ENCODE data around the gene RTCB.

The RTCB gene

GRCh38 chr22:32348031-32348611, 63.9 kb downstream of the RTCB start:
- TF ChIP-seq JUND (IDR thresholded peaks at IDR 0.05; ENCODE audit: low read depth) = no peak
- in situ Hi-C loops (cut with HindIII; ENCODE audit: low pct_unique_long_range_greater_than_20kb, low sequenced_read_pairs) = no loop called here
- DNase-seq (ENCODE audit: low read depth in 1 of 2, low spot score in 1 of 2) = no peak

- TF ChIP-seq JUND (IDR thresholded peaks at IDR 0.05; ENCODE audit: low read depth) = no peak
- in situ Hi-C loops (cut with HindIII; ENCODE audit: low pct_unique_long_range_greater_than_20kb, low sequenced_read_pairs) = no loop called here
- no peak for DNase-seq (ENCODE audit: low read depth in 1 of 2, low spot score in 1 of 2)
Observed at GRCh38 chr22:32343941-32344340, 68.1 kb downstream of the RTCB start.

- DNase-seq (ENCODE audit: low read depth in 1 of 2, low spot score in 1 of 2) = no peak
- in situ Hi-C loops (cut with HindIII; ENCODE audit: low pct_unique_long_range_greater_than_20kb, low sequenced_read_pairs) = no loop called here
- TF ChIP-seq JUND (IDR thresholded peaks at IDR 0.05; ENCODE audit: low read depth) = no peak
Observed at GRCh38 chr22:32342977-32343376, 69.1 kb downstream of the RTCB start.

- no peak for TF ChIP-seq JUND (IDR thresholded peaks at IDR 0.05; ENCODE audit: low read depth)
- in situ Hi-C loops (cut with HindIII; ENCODE audit: low pct_unique_long_range_greater_than_20kb, low sequenced_read_pairs) = no loop called here
- no peak for DNase-seq (ENCODE audit: low read depth in 1 of 2, low spot score in 1 of 2)
Observed at GRCh38 chr22:32341122-32341740, 70.8 kb downstream of the RTCB start.

- no peak for DNase-seq (ENCODE audit: low read depth in 1 of 2, low spot score in 1 of 2)
- no peak for TF ChIP-seq JUND (IDR thresholded peaks at IDR 0.05; ENCODE audit: low read depth)
- in situ Hi-C loops (cut with HindIII; ENCODE audit: low pct_unique_long_range_greater_than_20kb, low sequenced_read_pairs) = no loop called here
Observed at GRCh38 chr22:32340411-32340810, 71.6 kb downstream of the RTCB start.

- no peak for DNase-seq (ENCODE audit: low read depth in 1 of 2, low spot score in 1 of 2)
- no peak for TF ChIP-seq JUND (IDR thresholded peaks at IDR 0.05; ENCODE audit: low read depth)
- in situ Hi-C loops (cut with HindIII; ENCODE audit: low pct_unique_long_range_greater_than_20kb, low sequenced_read_pairs) = no loop called here
Observed at GRCh38 chr22:32339190-32340012, 72.6 kb downstream of the RTCB start.

- no peak for DNase-seq (ENCODE audit: low read depth in 1 of 2, low spot score in 1 of 2)
- in situ Hi-C loops (cut with HindIII; ENCODE audit: low pct_unique_long_range_greater_than_20kb, low sequenced_read_pairs) = no loop called here
- no peak for TF ChIP-seq JUND (IDR thresholded peaks at IDR 0.05; ENCODE audit: low read depth)
Observed at GRCh38 chr22:32338757-32339156, 73.3 kb downstream of the RTCB start.

All from T47D (cell line).